H1 (cell line): ENCODE results near the gene MAP1LC3C. TPM values are rescaled to one million over a fixed set of nuclear protein-coding genes. Genes with fewer than 3 reads are reported as not detected.

Experiments used
- CTCF ChIA-PET: fragments of 300-600 bp; sonication (Branson Sonifier 250); formaldehyde crosslinking; loops from one replicate; lab custom pipeline; 2021; ENCODE audit not compliant: partially characterized antibody; lab: Charles Lee
- POLR2A ChIA-PET: fragments of 300-600 bp; sonication (Branson Sonifier 250); formaldehyde crosslinking; loops from one replicate; lab custom pipeline; 2021; ENCODE audit warnings: inconsistent platforms; ENCODE audit not compliant: partially characterized antibody; lab: Charles Lee
- DNase-seq, 2 experiments: peaks; one replicate each; pipeline versions ENCODE4 v3.0.0 to v3.0.0-alpha.2; 2010 to 2022; ENCODE audit warnings: low spot score in 2 of 2, low read depth in 1 of 2, mixed read lengths in 1 of 2
- FAIRE-seq: peaks from 2 replicates; lab custom pipeline; 2011; peaks lifted over from hg19 to GRCh38; lab: Jason Lieb, UNC
- H2AFZ ChIP-seq: 2 replicates; pipeline ENCODE4 v1.8.1; 2012; ENCODE audit warnings: low read length, inconsistent platforms
- H2AK5ac ChIP-seq: 2 replicates; pipeline ENCODE4 v1.6.1; 2013; ENCODE audit warnings: low read depth, low read length
- H2BK120ac ChIP-seq: replicated peaks from 2 replicates; pipeline ENCODE3; 2013; ENCODE audit warnings: low read depth, low read length, inconsistent platforms
- H2BK12ac ChIP-seq: 2 replicates; pipeline ENCODE4 v1.6.1; 2013; ENCODE audit warnings: low read depth, low read length
- H2BK15ac ChIP-seq: 2 replicates; pipeline ENCODE4 v1.6.1; 2013; ENCODE audit warnings: low read length
- H2BK20ac ChIP-seq: 2 replicates; pipeline ENCODE4 v1.6.1; 2013; ENCODE audit warnings: low read length
- H2BK5ac ChIP-seq: 2 replicates; pipeline ENCODE4 v1.6.1; 2013; ENCODE audit warnings: low read depth, low read length
- H3K14ac ChIP-seq: 2 replicates; pipeline ENCODE4 v1.6.1; 2013; ENCODE audit warnings: inconsistent platforms; ENCODE audit not compliant: insufficient read length
- H3K18ac ChIP-seq: 2 replicates; pipeline ENCODE4 v1.6.1; 2013; ENCODE audit warnings: low read length; ENCODE audit errors: extremely low read depth
- H3K23ac ChIP-seq: 2 replicates; pipeline ENCODE4 v1.6.1; 2013; ENCODE audit warnings: inconsistent platforms; ENCODE audit not compliant: insufficient read length
- H3K23me2 ChIP-seq: 2 replicates; pipeline ENCODE4 v1.6.1; 2013; ENCODE audit warnings: low read depth, low read length
- H3K27ac ChIP-seq: 2 replicates; pipeline ENCODE4 v1.6.1; 2011; ENCODE audit warnings: low read depth, low read length, inconsistent platforms
- H3K27me3 ChIP-seq, 4 experiments: replicated peaks in 1 of 4; 1 replicate in 1 of 4; 2 replicates in 3 of 4; pipeline versions ENCODE4 v1.6.1 to v1.8.1; 2011 to 2013; ENCODE audit warnings: low read length in 3 of 4, mild to moderate bottlenecking in 3 of 4, inconsistent platforms in 2 of 4, mixed read lengths in 2 of 4, moderate library complexity in 1 of 4; ENCODE audit not compliant: control insufficient read depth in 3 of 4, insufficient read depth in 3 of 4; ENCODE audit errors: extremely low read depth in 1 of 4
- H3K36me3 ChIP-seq, 4 experiments: 2 replicates each; pipeline versions ENCODE4 v1.6.1 to v1.8.1; 2011 to 2013; ENCODE audit warnings: mild to moderate bottlenecking in 4 of 4, low read length in 3 of 4, moderate library complexity in 2 of 4, control low read depth in 1 of 4, inconsistent platforms in 1 of 4; ENCODE audit not compliant: insufficient read depth in 4 of 4, control insufficient read depth in 2 of 4
- H3K4ac ChIP-seq: replicated peaks from 2 replicates; pipeline ENCODE3; 2013; ENCODE audit warnings: low read length, low read depth, mixed read lengths, inconsistent platforms; ENCODE audit not compliant: insufficient read length
- H3K4me1 ChIP-seq, 4 experiments: replicated peaks in 1 of 4; 1 replicate in 1 of 4; 2 replicates in 3 of 4; pipeline versions ENCODE4 v1.6.1 to v1.8.1; 2011 to 2013; ENCODE audit warnings: low read length in 3 of 4, inconsistent platforms in 2 of 4, mixed read lengths in 1 of 4; ENCODE audit not compliant: insufficient read depth in 4 of 4, control insufficient read depth in 3 of 4
- H3K4me2 ChIP-seq, 2 experiments: 2 replicates each; pipeline versions ENCODE4 v1.6.1 to v1.8.1; 2011 to 2013; ENCODE audit warnings: low read depth in 2 of 2, low read length in 2 of 2, control low read depth in 1 of 2, inconsistent platforms in 1 of 2, mild to moderate bottlenecking in 1 of 2; ENCODE audit not compliant: insufficient read depth in 1 of 2
- H3K4me3 ChIP-seq, 4 experiments: fragments of 200-600, 300-600 bp in 1 of 4; sonication (generic), shearing (Covaris generic), sonication (Bioruptor Twin) in 1 of 4; 2 replicates each; pipeline versions ENCODE4 v1.5.1 to v1.8.1; 2011 to 2016; ENCODE audit warnings: low read length in 4 of 4, low read depth in 3 of 4, control low read depth in 2 of 4, inconsistent platforms in 2 of 4, mild to moderate bottlenecking in 2 of 4, mixed read lengths in 1 of 4, moderate library complexity in 1 of 4; ENCODE audit not compliant: insufficient read depth in 2 of 4; ENCODE audit errors: extremely low read depth in 1 of 4
- H3K56ac ChIP-seq: replicated peaks from 2 replicates; pipeline ENCODE3; 2013; ENCODE audit warnings: low read depth, mild to moderate bottlenecking, mixed read lengths, low read length, inconsistent platforms; ENCODE audit not compliant: insufficient read length
- H3K79me1 ChIP-seq: 2 replicates; pipeline ENCODE4 v1.6.1; 2013; ENCODE audit warnings: low read depth, low read length, control low read depth
- H3K79me2 ChIP-seq, 2 experiments: 2 replicates each; pipeline versions ENCODE4 v1.6.1 to v1.8.1; 2012 to 2013; ENCODE audit warnings: low read length in 2 of 2, mild to moderate bottlenecking in 2 of 2, inconsistent platforms in 1 of 2; ENCODE audit not compliant: insufficient read depth in 2 of 2, control insufficient read depth in 1 of 2
- H3K9ac ChIP-seq, 4 experiments: replicated peaks in 1 of 4; 1 replicate in 1 of 4; 2 replicates in 3 of 4; pipeline versions ENCODE4 v1.6.1 to v1.8.1; 2011 to 2013; ENCODE audit warnings: low read depth in 3 of 4, low read length in 3 of 4, control low read depth in 2 of 4, mild to moderate bottlenecking in 2 of 4, moderate library complexity in 2 of 4, inconsistent platforms in 1 of 4; ENCODE audit errors: extremely low read depth in 1 of 4
- H3K9me3 ChIP-seq, 2 experiments: 2 replicates each; pipeline versions ENCODE4 v1.6.1 to v1.8.1; 2012 to 2013; ENCODE audit warnings: mild to moderate bottlenecking in 2 of 2, moderate library complexity in 2 of 2, control low read depth in 1 of 2, inconsistent platforms in 1 of 2, low read depth in 1 of 2, low read length in 1 of 2, mixed read lengths in 1 of 2; ENCODE audit not compliant: insufficient read depth in 2 of 2
- H4K20me1 ChIP-seq, 2 experiments: replicated peaks in 1 of 2; 2 replicates each; pipeline versions ENCODE3 to v1.8.1; 2011 to 2013; ENCODE audit warnings: inconsistent platforms in 2 of 2, low read length in 2 of 2, mild to moderate bottlenecking in 1 of 2; ENCODE audit not compliant: insufficient read depth in 2 of 2, control insufficient read depth in 1 of 2
- H4K5ac ChIP-seq: 2 replicates; pipeline ENCODE4 v1.6.1; 2013; ENCODE audit warnings: low read length, low read depth, mixed read lengths, inconsistent platforms; ENCODE audit not compliant: insufficient read length
- H4K8ac ChIP-seq: 2 replicates; pipeline ENCODE4 v1.8.0; 2013; ENCODE audit warnings: mild to moderate bottlenecking, moderate library complexity, low read length, inconsistent platforms; ENCODE audit not compliant: insufficient read depth; ENCODE audit errors: extremely low read depth
- H4K91ac ChIP-seq: replicated peaks from 2 replicates; pipeline ENCODE3; 2013; ENCODE audit warnings: low read length, mixed read lengths, inconsistent platforms; ENCODE audit not compliant: insufficient read length
- CBX8 ChIP-seq: fragments of 300-800, 300-1000 bp; sonication (generic); IDR thresholded peaks from 2 replicates; pipeline ENCODE4 v1.7.1; 2016; ENCODE audit warnings: low read depth, low read length, borderline replicate concordance
- CEBPB ChIP-seq: IDR thresholded peaks from 2 replicates; pipeline ENCODE4 v1.6.1; 2012; ENCODE audit warnings: low read depth, low read length
- WGBS, 2 experiments: shearing (Covaris generic) in 1 of 2; methylation state at CpG; one replicate each; pipeline versions ENCODE4 v1.1.6 to v1.1.7; 2013 to 2015; ENCODE audit warnings: low lambda C conversion rate in 2 of 2, mixed read lengths in 2 of 2, inconsistent platforms in 1 of 2, low coverage in 1 of 2, missing lambda C conversion rate in 1 of 2; ENCODE audit not compliant: insufficient replicate concordance in 2 of 2, insufficient coverage in 1 of 2, insufficient read length in 1 of 2; ENCODE audit errors: extremely low coverage in 1 of 2, missing lambda C conversion rate in 1 of 2; 5-methylcytosine and 5-hydroxymethylcytosine counted together
- polyA plus RNA-seq, 7 experiments: library from polyadenylated mRNA; depleted of rRNA in 3 of 7; stranded (reverse) in 5 of 7; unstranded in 2 of 7; fragments of >200 nt in 5 of 7; fragments of 200-250 nt in 2 of 7; gene quantifications; 1 replicate in 5 of 7; 2 replicates in 1 of 7; 4 replicates in 1 of 7; pipeline versions ENCODE4 v1.2.1 to v1.2.3, GENCODE V29; 2011 to 2013; ENCODE audit warnings: missing spikeins in 2 of 7, mixed read lengths in 2 of 7
- total RNA-seq: library from RNA; stranded (reverse); fragmentation: NEBNext Ultra II Directional; extraction: Animal tissue kit (Norgen Biotek cat#: 25700); gene quantifications from 2 replicates; pipeline ENCODE4 v1.2.1, GENCODE V29; 2021

Gene MAP1LC3C
- total and polyA plus RNA-seq, 2 of the 8 experiments (the other 6 are each of a cell fraction or from before 2014, with no cell fraction given): 1.7 to 3.2 TPM

DNA sequence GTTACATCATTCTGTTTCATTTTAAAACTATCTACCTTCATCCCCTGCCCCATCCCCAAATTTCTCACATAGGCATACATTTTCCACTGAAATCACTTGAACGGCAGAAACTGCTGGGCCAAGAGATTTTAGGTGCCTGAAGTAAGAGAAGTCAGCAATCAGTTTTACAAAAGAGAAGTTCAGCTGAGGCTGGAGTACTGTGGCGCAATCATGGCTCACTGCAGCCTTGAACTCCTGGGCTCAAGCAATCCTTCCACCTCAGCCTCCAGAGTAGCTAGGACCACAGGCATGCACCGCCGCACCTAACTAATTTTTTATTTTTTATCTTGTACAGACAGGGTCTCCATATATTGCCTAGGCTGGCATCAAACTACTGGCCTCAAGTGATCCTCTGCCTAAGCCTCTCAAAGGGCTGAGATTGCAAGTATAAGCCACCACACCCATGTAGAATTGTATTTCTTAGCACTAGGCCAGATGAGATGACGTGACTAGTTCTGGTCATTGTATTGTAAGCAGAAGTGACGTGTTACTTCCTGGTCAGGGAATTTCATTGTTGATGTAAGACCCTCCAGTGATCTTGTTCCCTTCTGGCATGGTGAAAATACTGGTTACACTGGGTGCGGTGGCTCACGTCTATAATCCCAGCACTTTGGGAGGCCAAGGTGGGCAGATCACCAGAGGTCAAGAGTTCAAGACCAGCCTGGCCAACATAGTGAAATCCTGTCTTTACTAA lies 34.2 kb downstream of the MAP1LC3C start:
- Histone ChIP-seq H3K56ac (no peak overlapping the region), H3K4me2 (no peak overlapping the region), H2BK15ac (no peak overlapping the region), H3K23ac (no peak overlapping the region), H4K20me1 (no peaks in the 10 kb centered on the region), H3K27me3 (no peaks in the 10 kb centered on the region), H3K79me2 (no peaks in the 10 kb centered on the region), H4K8ac (no peak overlapping the region), H3K79me1 (no peaks in the 10 kb centered on the region), H3K14ac (no peak overlapping the region), H2AFZ (no peak overlapping the region), H3K9me3 (no peaks in the 10 kb centered on the region), H3K36me3 (no peaks in the 10 kb centered on the region), H3K4me3 (no peak overlapping the region), H3K9ac (peak overlapping the region in 1 of 4 experiments; percentile 37; a peak in 1 of 7 replicates), H3K4ac (no peak overlapping the region), H3K27ac (no peak overlapping the region), H2AK5ac (no peak overlapping the region), H2BK120ac (no peak overlapping the region), H2BK12ac (no peak overlapping the region), H4K5ac (no peak overlapping the region), H2BK5ac (no peak overlapping the region), H3K4me1 (no peaks in the 10 kb centered on the region), H2BK20ac (no peak overlapping the region), H3K18ac (no peak overlapping the region), H4K91ac (no peak overlapping the region), H3K23me2 (no peaks in the 10 kb centered on the region)
- FAIRE-seq: no peak
- ChIA-PET POLR2A (no interaction called here), CTCF (no interaction called here)
- no peak for DNase-seq
- TF ChIP-seq CBX8 (no peak), CEBPB (peak; percentile 27; the same call in 1 of the 2 replicates)
- WGBS, 2 experiments: 91% methylated on average over 8 of the region's 8 CpGs; no CpG with 5 or more reads in 1 of the 2 experiments
